Measurements from ENCODE around the gene MLKL.

The MLKL gene

GRCh38 chr16:74700438-74701225, at the start of gene MLKL:
TSS of gene MLKL (minus strand) at chr16:74700862. CDS start at chr16:74695757, 5,105 bp downstream.
- no peak for DNase-seq

- no peak for DNase-seq
These were observed 48.8 kb upstream of the MLKL start for GRCh38 chr16:74749291-74750055.

- no peak for DNase-seq
These were observed 48.0 kb upstream of the MLKL start for GRCh38 chr16:74748616-74749026.

- no peak for DNase-seq
These were observed 47.3 kb upstream of the MLKL start for GRCh38 chr16:74747716-74748615.

GRCh38 chr16:74745926-74746325, 45.3 kb upstream of the MLKL start:
- no peak for DNase-seq

GRCh38 chr16:74745109-74745615, 44.5 kb upstream of the MLKL start:
- no peak for DNase-seq

GRCh38 chr16:74744566-74744965, 43.9 kb upstream of the MLKL start:
- no peak for DNase-seq

GRCh38 chr16:74743668-74744299, 43.1 kb upstream of the MLKL start:
- peak; percentile 81 for DNase-seq

GRCh38 chr16:74743045-74743667, 42.5 kb upstream of the MLKL start:
- DNase-seq = peak; percentile 2

GRCh38 chr16:74742051-74742481, 41.4 kb upstream of the MLKL start:
- DNase-seq = no peak

- no peak for DNase-seq
These were observed 40.2 kb upstream of the MLKL start for GRCh38 chr16:74740795-74741304.

- no peak for DNase-seq
These were observed 38.6 kb upstream of the MLKL start for GRCh38 chr16:74739275-74739674.

- DNase-seq = no peak
These were observed 38.2 kb upstream of the MLKL start for GRCh38 chr16:74738816-74739215.

GRCh38 chr16:74738113-74738541, 37.5 kb upstream of the MLKL start:
- DNase-seq = no peak

GRCh38 chr16:74737521-74737920, 36.9 kb upstream of the MLKL start:
- no peak for DNase-seq

GRCh38 chr16:74736531-74737157, 36.0 kb upstream of the MLKL start:
- no peak for DNase-seq

- DNase-seq = no peak
These were observed 34.9 kb upstream of the MLKL start for GRCh38 chr16:74735554-74735953.

GRCh38 chr16:74735162-74735452, 34.4 kb upstream of the MLKL start:
- DNase-seq = no peak

GRCh38 chr16:74734361-74735161, 33.9 kb upstream of the MLKL start:
- no peak for DNase-seq

- no peak for DNase-seq
These were observed 32.2 kb upstream of the MLKL start for GRCh38 chr16:74732707-74733350.
